ENCODE data around the gene SPRYD3.
"Not testable (repeated sequence)": the region's sequence is repeated elsewhere in the genome, so short reads cannot be mapped to it uniquely, and the experiment has no call there.

Gene SPRYD3, protein sequence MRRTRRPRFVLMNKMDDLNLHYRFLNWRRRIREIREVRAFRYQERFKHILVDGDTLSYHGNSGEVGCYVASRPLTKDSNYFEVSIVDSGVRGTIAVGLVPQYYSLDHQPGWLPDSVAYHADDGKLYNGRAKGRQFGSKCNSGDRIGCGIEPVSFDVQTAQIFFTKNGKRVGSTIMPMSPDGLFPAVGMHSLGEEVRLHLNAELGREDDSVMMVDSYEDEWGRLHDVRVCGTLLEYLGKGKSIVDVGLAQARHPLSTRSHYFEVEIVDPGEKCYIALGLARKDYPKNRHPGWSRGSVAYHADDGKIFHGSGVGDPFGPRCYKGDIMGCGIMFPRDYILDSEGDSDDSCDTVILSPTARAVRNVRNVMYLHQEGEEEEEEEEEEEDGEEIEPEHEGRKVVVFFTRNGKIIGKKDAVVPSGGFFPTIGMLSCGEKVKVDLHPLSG

DNA sequence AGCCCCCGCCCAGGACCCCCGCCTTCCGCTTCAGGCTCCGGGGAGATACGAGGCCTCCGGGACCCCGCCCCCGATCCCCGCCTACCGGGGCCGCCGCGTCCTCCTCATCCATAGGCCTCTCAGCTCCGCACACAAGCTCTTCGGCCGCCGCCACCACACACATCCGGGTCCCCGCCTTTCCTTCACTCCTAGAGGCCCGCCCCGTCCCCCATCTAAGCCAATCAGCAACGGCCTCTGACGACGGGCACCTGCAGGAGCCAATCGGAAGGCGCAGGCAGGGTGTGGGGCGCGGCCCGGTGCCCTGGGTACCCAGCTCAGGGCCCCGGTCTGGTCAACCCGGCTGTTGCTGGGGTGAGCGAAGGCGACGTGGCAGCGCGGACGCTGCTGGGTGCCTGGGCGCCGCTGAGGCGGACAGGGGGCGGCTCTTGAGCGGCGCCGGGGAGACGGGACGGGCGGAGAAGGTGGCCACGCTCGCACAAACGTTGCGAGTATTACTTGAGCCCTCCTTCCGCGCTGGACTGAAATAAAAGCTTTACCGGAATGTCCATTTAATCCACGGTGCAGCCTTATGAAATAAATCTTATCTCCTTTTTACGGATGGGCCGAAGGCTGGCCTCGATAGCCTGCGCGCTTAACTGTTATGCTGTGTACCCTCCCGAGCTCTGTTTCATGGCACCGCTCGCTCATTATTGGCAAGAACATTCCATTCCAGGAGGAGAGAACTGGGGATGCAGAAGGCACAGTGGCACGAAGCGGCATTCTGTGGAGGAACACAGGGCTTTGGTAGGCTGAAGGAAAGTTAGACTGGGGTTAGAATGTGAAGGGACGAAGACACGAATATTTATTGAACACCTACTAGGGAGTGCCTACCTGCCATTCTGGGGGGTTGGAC, at the start of gene SPRYD3:
Gene SPRYD3 (minus strand): TSS at position 165 of the 892 bp plus-strand sequence. CDS start 57 bp downstream, at position 108.
- Histone ChIP-seq H3K27ac (peak within 1 kb of the TSS; percentile 68 to 98 (median 90)), H3K4me3 (peak within 1 kb of the TSS; percentile 46 to 78 (median 69))

DNA sequence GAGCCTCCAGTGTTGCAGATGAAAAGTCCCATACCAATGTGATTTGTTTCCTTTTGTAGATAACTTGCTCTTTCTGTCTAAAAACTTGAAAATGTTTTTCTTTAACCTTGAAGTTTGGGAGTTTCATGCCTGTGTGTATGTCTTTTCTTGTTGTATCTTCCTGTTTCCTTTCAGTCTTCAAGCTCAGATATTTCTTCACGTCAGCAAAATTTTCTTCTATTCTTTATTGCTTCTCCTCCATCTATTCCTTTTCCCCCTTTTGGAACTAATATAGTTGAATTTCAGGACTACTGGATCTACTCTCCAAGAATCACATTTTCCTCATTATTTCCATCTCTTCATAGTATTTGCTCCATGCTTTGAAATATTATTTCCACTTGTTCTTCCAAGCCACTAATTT, 48.0 kb upstream of the SPRYD3 start:
- H3K27ac ChIP-seq = no peak overlapping the region
- no peak overlapping the region for H3K4me3 ChIP-seq

DNA sequence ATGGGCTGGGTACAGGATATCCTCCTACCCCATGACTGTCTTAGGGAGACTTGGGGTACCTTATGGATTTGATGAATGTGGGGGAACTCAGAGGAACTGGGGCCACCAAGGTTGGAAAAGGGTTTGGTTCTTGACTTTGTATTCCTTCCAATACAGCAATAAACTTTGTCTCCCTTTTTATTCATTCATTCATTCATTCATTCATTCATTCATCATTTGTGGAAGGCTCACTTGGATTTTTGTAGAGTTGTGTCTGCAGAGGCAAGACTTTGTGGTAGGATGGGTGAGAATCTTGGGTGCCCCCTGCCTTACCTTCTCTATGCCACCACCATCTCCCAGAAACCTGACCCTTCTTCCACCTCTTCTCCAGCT, 45.1 kb upstream of the SPRYD3 start:
- Histone ChIP-seq H3K4me3 (no peak overlapping the region), H3K27ac (no peak overlapping the region)

DNA sequence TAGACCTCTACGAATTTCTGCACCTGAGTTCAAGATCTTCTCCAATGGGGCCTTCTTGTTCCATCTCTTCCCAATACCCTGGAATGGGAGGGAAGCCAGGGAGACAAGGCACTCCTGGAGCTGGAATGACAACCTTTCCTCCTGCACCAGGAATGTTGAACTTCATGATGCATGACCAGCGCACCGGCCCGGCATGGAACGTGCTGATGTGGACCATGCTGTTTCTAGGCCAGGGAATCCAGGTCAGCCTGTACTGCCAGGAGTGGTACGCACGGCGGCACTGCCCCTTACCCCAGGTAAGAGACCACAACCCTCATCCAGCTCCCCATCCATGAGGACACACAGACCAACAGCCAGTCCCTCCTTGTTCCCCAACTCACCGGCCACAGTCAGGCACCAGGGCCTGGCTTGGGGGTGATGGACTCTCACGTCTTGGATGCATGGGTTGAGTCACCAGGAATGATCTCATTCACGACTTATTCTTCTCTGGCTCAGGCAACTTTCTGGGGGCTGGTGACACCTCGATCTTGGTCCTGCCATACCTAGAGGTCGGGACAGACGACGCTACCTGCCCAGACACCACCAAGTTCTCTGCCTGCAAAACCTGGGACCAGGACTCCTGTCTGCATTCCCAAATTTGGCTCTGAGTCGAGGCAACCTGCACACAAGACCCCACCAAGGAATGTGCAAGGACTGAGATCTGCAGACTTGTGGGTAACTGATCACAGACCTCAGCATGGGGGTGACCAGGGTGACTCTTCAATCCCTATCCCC, 44.6 kb upstream of the SPRYD3 start:
- H3K4me3 ChIP-seq = no peak overlapping the region

DNA sequence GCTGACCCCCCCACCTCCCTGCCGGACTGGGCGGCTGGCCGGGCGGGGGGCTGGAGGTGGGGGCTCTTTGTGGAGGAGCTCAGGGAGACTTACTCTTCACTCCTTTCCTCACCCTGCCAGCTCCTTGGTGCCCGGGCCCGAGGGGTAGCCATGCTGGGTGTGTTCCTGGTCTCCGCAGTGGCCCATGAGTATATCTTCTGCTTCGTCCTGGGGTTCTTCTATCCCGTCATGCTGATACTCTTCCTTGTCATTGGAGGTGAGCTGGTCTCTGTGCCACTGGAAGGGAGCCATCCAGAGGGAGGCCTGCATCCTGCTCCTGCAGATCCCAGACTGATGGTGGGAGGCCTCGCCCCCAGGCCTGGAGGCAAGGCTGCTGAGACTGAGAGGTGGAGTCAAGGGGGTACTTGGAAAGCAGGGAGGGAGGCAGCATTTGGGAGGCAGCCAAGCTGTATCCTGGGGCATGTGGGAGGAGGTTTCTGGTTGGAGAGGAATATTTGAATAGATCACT, 43.8 kb upstream of the SPRYD3 start:
- Histone ChIP-seq H3K27ac (no peak overlapping the region), H3K4me3 (no peak overlapping the region)

More for the DNA sequence above, 44.6 kb upstream of the SPRYD3 start:
- no peak overlapping the region for H3K27ac ChIP-seq

DNA sequence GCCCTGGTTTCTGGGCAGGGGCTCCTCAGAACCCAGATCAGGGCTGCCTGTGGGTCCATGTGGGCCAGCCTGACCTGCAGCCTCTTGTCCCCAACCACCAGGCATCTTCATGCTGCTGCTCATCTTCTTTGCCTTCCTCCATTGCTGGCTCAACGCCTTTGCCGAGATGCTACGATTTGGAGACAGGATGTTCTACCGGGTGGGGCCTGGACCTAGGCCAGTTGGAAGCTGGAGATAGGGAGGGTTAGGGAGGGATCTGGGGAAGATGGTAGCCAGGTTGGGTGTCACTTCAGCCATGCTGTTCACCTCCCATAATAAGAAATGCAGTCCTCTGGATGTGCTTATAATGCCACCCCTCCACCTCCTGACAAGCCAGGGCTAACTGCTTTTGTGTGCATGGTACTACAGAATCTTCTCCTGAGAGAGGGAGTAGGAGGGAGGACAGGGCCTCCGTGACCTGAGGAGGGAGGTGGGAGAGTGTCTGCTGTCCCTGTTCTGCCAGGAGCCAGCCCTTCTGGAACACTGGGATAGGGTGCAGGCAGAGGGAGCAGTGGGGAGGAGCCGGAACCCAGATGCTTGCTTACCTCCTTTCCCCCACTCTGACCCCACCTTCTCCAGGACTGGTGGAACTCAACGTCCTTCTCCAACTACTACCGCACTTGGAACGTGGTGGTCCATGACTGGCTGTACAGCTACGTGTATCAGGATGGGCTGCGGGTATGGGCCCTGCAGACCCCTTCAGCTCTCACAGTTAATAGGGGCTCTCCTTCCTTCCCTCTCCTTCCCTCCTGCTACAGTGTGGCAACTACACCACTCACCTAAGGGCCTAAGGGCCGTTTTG, 41.7 kb upstream of the SPRYD3 start:
- Histone ChIP-seq H3K4me3 (no peak overlapping the region), H3K27ac (no peak overlapping the region)

DNA sequence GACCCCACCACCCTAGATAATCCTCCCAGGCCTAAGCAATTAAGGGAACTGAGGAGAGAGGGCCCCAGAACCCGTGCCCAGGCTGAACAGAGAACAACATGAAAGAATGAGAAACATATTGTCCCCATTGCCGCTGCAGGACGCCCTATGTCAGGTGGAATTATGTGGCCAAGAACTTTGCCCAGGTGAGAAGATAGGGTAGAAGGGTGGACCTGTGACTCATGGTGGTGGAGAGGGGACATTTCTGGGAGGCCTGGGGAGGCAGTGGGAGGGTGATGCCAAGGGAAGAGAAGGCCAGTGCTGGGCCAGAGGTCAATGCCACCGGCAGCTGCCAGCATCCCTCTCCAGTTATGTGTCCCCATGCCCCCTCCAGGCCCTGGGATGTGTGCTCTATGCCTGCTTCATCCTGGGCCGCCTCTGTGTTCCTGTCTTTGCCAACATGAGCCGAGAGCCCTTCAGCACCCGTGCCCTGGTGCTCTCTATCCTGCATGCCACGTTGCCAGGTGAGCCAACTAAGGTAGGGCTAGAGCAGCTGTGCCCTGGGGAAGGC, 39.6 kb upstream of the SPRYD3 start:
- no peak overlapping the region for H3K4me3 ChIP-seq
- H3K27ac ChIP-seq = no peak overlapping the region

DNA sequence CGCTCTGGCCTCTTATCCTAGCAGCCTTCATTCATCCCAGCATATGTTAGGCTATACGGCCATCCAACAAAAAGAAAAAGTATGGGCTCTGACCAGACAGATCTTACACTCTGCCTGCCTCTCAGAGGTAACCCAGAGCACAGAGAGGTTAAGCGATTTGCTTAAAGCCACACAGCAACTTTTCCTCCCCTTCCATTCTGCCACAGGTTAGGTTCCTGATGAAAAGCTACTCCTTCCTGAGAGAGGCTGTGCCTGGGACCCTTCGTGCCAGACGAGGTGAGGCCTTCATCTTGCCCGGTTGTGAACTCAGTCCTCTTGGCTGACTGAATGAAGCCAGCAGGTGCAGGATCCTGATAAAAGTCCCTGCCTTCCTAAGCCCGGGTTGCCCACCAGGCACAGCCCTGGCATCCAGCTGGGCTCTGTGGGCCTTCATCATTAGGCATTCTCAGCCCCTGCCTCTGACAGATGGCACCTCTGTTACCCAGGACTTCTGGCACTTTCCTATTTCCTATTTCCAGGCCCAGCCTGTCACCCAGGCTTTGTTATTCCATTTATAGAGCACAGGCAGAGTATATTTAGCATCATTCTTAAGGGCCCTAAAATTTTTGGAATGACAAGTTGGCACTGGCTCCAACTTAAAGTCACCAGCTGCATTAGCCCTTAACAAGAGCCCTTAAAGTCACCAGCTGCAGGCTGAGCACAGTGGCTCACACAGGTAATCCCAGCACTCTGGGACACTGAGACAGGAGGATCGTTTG, 36.9 kb upstream of the SPRYD3 start:
- Histone ChIP-seq H3K27ac (no peak overlapping the region), H3K4me3 (no peak overlapping the region)

DNA sequence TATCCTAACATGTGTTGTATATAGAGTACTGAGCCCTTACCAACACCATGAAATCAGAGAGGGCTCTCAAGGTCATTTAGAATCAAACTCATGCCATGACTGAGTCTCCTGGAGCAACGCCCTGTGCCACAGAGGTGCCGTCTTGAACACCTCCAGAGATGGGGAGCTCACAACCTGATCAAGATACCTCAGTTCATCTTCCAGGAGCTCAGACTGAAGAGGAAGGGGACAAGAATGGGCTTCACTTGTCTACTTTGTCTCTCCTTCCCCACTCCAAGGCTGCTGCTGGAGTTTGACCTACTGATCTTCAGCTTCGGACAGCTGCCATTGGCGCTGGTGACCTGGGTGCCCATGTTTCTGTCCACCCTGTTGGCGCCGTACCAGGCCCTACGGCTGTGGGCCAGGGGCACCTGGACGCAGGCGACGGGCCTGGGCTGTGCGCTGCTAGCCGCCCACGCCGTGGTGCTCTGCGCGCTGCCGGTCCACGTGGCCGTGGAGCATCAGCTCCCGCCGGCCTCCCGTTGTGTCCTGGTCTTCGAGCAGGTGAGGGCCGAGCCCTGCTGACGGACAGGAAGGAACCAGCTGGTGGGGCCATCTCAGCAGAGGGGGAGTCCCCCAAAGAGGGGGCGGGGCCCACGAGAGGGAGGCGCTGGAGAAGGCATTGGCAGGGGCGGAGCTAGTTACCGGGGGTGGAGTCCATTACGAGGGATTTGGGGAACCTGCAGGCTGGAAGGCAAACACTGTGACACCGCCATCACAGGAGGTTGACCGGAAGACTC, 36.1 kb upstream of the SPRYD3 start:
- Histone ChIP-seq H3K27ac (no peak overlapping the region), H3K4me3 (no peak overlapping the region)

DNA sequence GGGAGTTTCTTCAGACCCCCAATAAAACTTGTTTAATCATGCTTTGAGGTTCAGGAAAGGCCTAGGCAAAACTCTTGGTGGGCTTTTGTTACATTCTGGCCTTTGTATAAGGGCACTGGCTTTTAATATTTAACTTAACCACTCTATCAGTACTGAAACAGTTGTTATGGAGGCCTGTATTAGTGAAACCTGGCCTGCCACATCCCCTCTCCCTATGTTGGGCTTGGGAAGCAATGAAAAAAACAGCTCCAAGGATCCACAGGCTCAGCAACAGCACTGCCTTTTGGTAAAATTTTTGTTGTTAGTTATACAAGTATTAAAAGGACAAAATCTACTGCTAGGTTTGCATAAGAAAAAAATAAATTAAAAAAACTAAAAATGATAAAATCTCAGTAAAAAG, 34.8 kb upstream of the SPRYD3 start:
- Histone ChIP-seq H3K27ac (no peak overlapping the region), H3K4me3 (no peak overlapping the region)

DNA sequence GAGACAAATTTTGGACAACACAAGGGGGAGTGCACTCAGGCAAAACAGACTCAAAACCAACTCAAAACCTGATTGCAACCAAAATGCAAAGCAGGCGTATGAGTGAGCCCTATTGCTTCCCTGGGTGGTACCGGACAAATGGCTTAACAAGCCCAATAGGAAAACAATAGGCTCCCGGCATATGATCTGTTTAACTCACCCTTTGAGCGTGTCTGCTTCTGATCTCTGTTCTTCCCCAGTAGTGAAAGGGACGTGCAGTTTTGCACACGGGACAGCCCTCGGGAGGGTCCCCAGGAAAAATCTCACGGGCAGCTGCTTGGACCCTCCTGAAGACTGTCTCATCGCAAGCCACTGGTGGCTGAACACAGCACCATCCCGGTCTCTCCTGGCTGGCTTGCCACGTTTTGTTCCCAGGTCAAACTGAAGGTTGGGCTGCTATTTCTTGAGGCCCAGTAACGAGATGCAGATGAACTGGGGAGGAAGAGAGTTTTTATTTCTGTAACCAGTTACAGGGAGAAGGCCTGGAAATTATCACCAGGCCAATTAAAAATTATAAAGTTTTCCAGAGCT, 34.0 kb upstream of the SPRYD3 start:
- Histone ChIP-seq H3K4me3 (no peak overlapping the region), H3K27ac (no peak overlapping the region)

DNA sequence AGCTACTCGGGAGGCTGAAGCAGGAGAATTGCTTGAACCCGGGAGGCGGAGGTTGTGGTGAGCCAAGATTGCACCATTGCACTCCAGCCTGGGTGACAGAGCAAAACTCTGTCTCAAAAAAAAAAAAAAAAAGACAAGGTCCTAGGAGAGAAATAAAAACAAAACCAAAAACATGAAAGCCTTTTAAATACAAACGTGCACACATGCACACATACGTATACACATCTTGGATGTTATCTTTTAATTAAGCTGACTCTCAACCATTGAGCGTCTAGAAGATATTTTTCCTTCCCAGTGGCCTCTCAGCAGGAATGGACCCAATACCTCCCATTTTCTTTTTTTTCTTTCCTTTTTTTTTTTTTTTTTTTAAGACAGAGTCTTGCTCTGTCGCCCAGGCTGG, 33.2 kb upstream of the SPRYD3 start:
- not testable (repeated sequence) for H3K4me3 ChIP-seq

DNA sequence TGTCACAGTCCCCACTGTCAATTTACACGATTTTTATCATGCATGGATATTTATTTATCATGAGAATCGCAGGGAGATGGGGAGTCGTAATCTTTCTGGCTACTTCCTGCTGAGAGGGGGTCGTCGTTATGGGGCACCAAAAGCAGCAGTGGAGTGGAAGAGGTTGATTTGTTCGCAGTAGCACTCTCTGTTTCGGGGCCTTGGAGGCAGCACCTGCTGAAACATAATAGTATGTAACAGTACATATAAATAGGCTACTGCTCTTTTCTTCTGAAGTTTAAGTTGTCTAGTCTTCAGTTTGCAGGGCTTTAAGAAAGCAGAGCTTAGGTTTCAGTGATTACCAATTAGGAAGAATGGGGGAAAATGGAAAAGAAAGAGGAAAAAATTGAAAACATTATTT, 27.9 kb upstream of the SPRYD3 start:
- H3K4me3 ChIP-seq = no peak overlapping the region
- H3K27ac ChIP-seq = no peak overlapping the region

More for the DNA sequence above, 33.2 kb upstream of the SPRYD3 start:
- not testable (repeated sequence) for H3K27ac ChIP-seq

DNA sequence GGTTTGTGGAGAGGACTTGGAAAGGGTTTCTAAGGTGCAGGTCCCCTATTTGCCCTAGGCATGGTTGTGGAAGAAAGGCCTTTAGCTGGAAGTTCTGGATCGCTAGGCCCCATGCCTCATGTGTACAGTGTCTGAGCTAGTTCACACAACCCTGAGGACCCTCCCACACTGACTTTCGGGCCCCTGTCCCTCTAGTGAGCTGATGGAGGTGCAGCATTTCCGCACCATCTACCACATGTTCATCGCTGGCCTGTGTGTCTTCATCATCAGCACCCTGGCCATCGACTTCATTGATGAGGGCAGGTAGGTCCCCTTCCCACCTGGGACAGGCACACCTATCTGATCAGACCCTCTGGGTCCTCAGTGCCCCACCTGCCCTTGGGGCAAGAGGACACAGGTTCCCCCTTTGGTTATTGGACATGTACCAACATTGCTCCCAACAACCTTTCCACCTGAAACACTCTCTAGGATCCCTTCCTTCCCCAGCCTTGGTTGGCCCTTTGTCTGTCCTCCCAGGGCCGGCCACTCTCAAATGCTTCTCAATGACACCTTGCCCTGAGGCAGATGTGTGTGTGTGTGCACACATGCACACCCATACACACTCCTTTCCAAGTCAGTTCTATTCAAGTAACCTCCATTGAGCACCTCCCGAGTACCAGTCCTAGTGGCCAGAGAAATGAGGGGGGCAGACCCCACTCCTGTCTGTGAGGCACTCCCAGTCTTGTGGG, 26.7 kb upstream of the SPRYD3 start:
- no peak overlapping the region for H3K27ac ChIP-seq

DNA sequence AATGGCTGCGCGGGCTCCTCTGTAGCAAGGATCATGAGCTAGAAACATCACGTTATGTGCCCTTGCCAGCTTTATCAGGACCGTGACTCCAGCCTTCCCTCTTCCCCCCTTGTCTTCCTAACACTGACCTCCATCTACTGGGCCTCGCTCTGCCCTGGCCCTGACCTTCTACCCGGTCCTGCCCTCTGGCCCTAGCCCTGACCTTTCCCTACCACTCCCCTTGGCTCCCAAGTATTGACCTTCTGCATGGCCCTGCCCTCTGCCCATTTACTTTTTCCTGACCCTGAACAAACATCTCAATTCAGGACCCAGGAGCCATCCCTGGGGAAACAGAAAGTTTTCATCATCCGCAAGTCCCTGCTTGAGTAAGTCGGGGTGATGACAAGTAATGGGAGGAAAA, 26.1 kb upstream of the SPRYD3 start:
- Histone ChIP-seq H3K4me3 (no peak overlapping the region), H3K27ac (no peak overlapping the region)

More for the DNA sequence above, 26.7 kb upstream of the SPRYD3 start:
- no peak overlapping the region for H3K4me3 ChIP-seq

DNA sequence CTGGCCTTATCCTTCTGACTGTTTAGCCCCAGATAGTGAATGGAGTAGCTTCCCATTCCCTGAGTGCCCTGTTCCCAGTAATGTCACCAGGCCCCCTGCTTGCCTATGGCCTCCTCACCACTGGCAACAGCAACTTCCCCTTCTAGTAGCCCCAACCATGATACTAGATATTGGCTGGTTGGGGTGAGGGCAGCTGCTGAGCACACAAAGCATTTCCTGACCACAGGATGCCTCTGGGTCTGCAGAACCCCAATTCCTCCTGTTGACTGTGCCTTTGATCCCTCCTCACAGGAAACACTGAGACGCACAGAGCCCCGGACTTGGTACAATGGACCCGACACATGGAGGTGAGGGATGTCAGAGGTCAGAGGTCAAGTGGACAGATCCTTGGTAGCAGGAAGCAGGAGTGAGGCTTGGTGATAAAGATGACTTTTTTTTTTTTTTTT, 24.7 kb upstream of the SPRYD3 start:
- H3K27ac ChIP-seq = peak overlapping the region in 3 of 21 experiments; percentile 34 to 59 (median 37)

More for the DNA sequence above, 24.7 kb upstream of the SPRYD3 start:
- no peak overlapping the region for H3K4me3 ChIP-seq
